Mucosa of rectum (tissue), 2 donors: ENCODE measurements around the gene STMN3.
A peak's percentile ranks its signal among the peaks of the same experiment; 100 is the strongest.

ENCODE experiments used
- H3K27ac ChIP-seq, 2 donors: one replicate each; pipeline ENCODE4 v1.7.0; 2013; ENCODE audit warnings: inconsistent platforms in 2 of 2, low read depth in 2 of 2, low read length in 2 of 2
- H3K27me3 ChIP-seq, 2 donors: one replicate each; pipeline ENCODE4 v1.7.0; 2013; ENCODE audit warnings: low read length in 2 of 2; ENCODE audit not compliant: control insufficient read depth in 2 of 2, insufficient read depth in 2 of 2
- H3K36me3 ChIP-seq, 2 donors: one replicate each; pipeline ENCODE4 v1.7.0; 2013; ENCODE audit warnings: low read length in 2 of 2; ENCODE audit not compliant: control insufficient read depth in 2 of 2, insufficient read depth in 2 of 2
- H3K4me1 ChIP-seq, 2 donors: one replicate each; pipeline ENCODE4 v1.7.0; 2013; ENCODE audit warnings: low read length in 2 of 2, mild to moderate bottlenecking in 1 of 2; ENCODE audit not compliant: control insufficient read depth in 2 of 2, insufficient read depth in 2 of 2
- H3K4me3 ChIP-seq, 2 donors: one replicate each; pipeline ENCODE4 v1.7.0; 2013; ENCODE audit warnings: low read length in 2 of 2
- H3K9ac ChIP-seq, 2 donors: one replicate each; pipeline ENCODE4 v1.7.0; 2013; ENCODE audit warnings: low read length in 2 of 2, low read depth in 1 of 2, mild to moderate bottlenecking in 1 of 2
- H3K9me3 ChIP-seq, 2 donors: one replicate each; pipeline ENCODE4 v1.7.0; 2013; ENCODE audit warnings: low read length in 2 of 2; ENCODE audit not compliant: control insufficient read depth in 2 of 2
- donor health status: healthy.
- donor health status: Normal muscosa, but diverticular disease.

Gene STMN3

GRCh38 chr20:63691711-63692435, 38.6 kb upstream of the STMN3 start:
- no peaks in the 10 kb centered on the region for H3K27me3 ChIP-seq
- H3K36me3 ChIP-seq = peaks cover 0 to 3% of the 10 kb centered on the region in 2 donors
- H3K4me3 ChIP-seq = peak overlapping the region in 1 of 2 donors; percentile 1
- H3K9me3 ChIP-seq = no peaks in the 10 kb centered on the region
- H3K9ac ChIP-seq = peak overlapping the region in 1 of 2 donors; percentile 3
- H3K4me1 ChIP-seq = peaks cover 42 to 52% of the 10 kb centered on the region in 2 donors
- H3K27ac ChIP-seq = peak overlapping the region; percentile 16 to 30

GRCh38 chr20:63690898-63691710, 37.9 kb upstream of the STMN3 start:
- Histone ChIP-seq H3K9me3 (no peaks in the 10 kb centered on the region), H3K9ac (no peak overlapping the region), H3K36me3 (peaks cover 0 to 3% of the 10 kb centered on the region in 2 donors), H3K4me3 (no peak overlapping the region), H3K27me3 (no peaks in the 10 kb centered on the region), H3K27ac (peak overlapping the region in 1 of 2 donors; percentile 16), H3K4me1 (peaks cover 45 to 54% of the 10 kb centered on the region in 2 donors)

DNA sequence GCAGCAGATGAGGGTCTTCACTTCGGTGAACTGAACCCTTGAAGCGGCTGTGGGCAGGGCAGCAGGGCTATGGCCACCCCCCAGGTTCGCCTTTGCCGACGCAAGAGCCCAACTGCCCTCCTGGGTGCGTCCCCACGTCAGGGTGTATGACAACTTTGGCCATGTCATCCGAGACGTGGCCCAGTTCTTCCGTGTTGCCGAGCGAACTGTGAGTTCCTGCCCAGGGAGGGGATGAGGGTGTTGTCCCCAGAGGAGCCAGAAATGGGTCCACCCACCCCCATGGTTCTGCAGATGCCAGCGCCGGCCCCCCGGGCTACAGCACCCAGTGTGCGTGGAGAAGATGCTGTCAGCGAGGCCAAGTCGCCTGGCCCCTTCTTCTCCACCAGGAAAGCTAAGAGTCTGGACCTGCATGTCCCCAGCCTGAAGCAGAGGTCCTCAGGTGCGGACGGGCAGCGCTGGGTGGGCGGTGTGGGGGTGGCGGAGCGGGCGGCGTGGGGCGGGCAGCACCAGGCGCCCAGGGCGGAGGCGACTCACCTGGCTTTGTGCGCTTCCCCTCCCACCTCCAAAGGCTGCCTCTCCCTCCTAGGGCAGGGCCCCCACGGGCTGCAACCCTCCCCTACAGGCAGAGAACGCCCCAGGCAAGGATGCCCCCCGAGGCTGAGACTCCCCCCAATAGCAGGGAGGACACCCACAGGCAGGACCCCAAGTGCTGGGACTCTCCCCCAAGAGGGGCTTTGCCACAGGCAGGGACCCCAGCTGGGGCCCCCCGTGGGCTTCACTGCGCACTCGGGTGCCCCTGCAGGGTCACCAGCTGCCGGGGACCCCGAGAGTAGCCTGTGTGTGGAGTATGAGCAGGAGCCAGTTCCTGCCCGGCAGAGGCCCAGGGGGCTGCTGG, 37.0 kb upstream of the STMN3 start:
- Histone ChIP-seq H3K4me3 (no peak overlapping the region), H3K27me3 (no peaks in the 10 kb centered on the region), H3K9me3 (no peaks in the 10 kb centered on the region), H3K4me1 (peaks cover 47 to 54% of the 10 kb centered on the region in 2 donors), H3K9ac (peak overlapping the region in 1 of 2 donors; percentile 28), H3K27ac (no peak overlapping the region), H3K36me3 (peaks cover 0 to 3% of the 10 kb centered on the region in 2 donors)

- H3K9me3 ChIP-seq = no peaks in the 10 kb centered on the region
- H3K9ac ChIP-seq = peak overlapping the region in 1 of 2 donors; percentile 28
- no peaks in the 10 kb centered on the region for H3K27me3 ChIP-seq
- H3K27ac ChIP-seq = peak overlapping the region in 1 of 2 donors; percentile 9
- peaks cover 0 to 3% of the 10 kb centered on the region in 2 donors for H3K36me3 ChIP-seq
- no peak overlapping the region for H3K4me3 ChIP-seq
- peaks cover 47 to 54% of the 10 kb centered on the region in 2 donors for H3K4me1 ChIP-seq
Observed at GRCh38 chr20:63689046-63690002, 36.1 kb upstream of the STMN3 start.

- no peak overlapping the region for H3K9ac ChIP-seq
Observed at GRCh38 chr20:63688228-63689045, 35.2 kb upstream of the STMN3 start.

GRCh38 chr20:63687419-63688178, 34.4 kb upstream of the STMN3 start:
- no peaks in the 10 kb centered on the region for H3K27me3 ChIP-seq
- H3K9ac ChIP-seq = peak overlapping the region in 1 of 2 donors; percentile 70
- peak overlapping the region; percentile 41 to 59 for H3K4me3 ChIP-seq

More at GRCh38 chr20:63688228-63689045, 35.2 kb upstream of the STMN3 start:
- H3K27me3 ChIP-seq = no peaks in the 10 kb centered on the region
- H3K4me3 ChIP-seq = no peak overlapping the region
- peaks cover 47 to 54% of the 10 kb centered on the region in 2 donors for H3K4me1 ChIP-seq
- no peaks in the 10 kb centered on the region for H3K36me3 ChIP-seq
- H3K9me3 ChIP-seq = no peaks in the 10 kb centered on the region
- peak overlapping the region in 1 of 2 donors; percentile 85 for H3K27ac ChIP-seq

DNA sequence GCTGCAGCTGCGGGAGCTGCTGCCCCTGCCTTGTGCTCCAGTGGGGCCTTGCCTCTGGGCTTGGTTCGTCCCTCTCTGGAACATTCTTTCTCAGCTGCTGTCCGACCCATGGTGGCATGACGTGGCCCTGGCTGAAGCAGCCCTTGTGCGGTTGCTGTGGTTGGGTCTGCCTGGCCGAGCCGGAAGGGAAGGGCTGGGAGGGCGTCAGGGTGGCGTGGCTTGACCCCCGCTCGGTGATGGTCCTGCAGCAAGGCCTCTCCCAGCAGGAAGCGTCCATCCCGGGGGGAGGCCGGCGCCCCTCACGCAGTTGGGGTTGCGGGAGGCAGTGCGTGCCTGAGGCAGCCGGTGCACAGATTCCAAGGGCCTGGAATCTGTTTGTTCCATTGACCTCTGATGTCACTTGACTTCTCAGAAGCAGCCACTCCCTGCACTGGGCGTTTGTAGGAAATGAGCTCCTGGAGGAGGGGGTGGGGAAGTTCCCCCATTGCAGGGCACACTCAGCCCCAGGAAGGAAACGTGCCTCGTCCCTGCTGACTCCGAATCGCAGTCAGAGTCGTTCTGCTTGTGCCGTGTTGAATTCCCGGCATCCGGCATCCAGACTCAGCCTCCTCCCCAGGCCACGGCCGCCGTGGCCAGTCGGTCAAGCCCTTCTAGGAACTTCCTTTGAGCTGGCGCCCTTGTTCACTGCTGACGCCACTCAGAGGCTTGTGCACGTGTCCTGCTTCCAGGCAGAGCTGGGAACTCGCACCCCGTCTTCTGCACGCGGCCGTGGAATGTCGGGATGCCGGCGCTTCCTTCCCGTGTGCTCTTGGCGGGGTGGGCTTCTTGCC, 33.5 kb upstream of the STMN3 start:
- H3K4me3 ChIP-seq = peak overlapping the region; percentile 41 to 59
- peak overlapping the region; percentile 83 to 85 for H3K27ac ChIP-seq
- no peaks in the 10 kb centered on the region for H3K27me3 ChIP-seq
- peaks cover 39 to 42% of the 10 kb centered on the region in 2 donors for H3K4me1 ChIP-seq
- no peaks in the 10 kb centered on the region for H3K9me3 ChIP-seq
- H3K9ac ChIP-seq = peak overlapping the region; percentile 24 to 70
- no peaks in the 10 kb centered on the region for H3K36me3 ChIP-seq

More at GRCh38 chr20:63687419-63688178, 34.4 kb upstream of the STMN3 start:
- H3K4me1 ChIP-seq = peaks cover 46 to 51% of the 10 kb centered on the region in 2 donors
- peak overlapping the region; percentile 83 to 85 for H3K27ac ChIP-seq
- no peaks in the 10 kb centered on the region for H3K36me3 ChIP-seq
- no peaks in the 10 kb centered on the region for H3K9me3 ChIP-seq
